ENCODE results near the gene IRX4. TPM values are rescaled to one million over a fixed set of nuclear protein-coding genes. Genes with fewer than 3 reads are reported as not detected.

IRX4 gene
- 16.5 TPM for total RNA-seq (2021; ENCODE audit: unreplicated experiment)
- polyA plus RNA-seq (2012): 8.3 and 9.8 TPM in 2 replicates
- Bru-seq, nascent RNA: percentile 50 among the genes with signal in this experiment
- percentile 51 among the genes with signal in this experiment for BruChase-seq, experiment 1, labeled RNA remaining after a 6-hour chase
- BruChase-seq, experiment 2, labeled RNA remaining after a 2-hour chase: percentile 60 among the genes with signal in this experiment
- long read RNA-seq, transcript IRX4-201 (5 exons, 2,221 nt): major isoform, 5 of 53 reads
- long read RNA-seq, partial matches to known transcripts: 24 of 53 reads
- long read RNA-seq, other reads (novel, unspliced or antisense): 24 of 53 reads

DNA sequence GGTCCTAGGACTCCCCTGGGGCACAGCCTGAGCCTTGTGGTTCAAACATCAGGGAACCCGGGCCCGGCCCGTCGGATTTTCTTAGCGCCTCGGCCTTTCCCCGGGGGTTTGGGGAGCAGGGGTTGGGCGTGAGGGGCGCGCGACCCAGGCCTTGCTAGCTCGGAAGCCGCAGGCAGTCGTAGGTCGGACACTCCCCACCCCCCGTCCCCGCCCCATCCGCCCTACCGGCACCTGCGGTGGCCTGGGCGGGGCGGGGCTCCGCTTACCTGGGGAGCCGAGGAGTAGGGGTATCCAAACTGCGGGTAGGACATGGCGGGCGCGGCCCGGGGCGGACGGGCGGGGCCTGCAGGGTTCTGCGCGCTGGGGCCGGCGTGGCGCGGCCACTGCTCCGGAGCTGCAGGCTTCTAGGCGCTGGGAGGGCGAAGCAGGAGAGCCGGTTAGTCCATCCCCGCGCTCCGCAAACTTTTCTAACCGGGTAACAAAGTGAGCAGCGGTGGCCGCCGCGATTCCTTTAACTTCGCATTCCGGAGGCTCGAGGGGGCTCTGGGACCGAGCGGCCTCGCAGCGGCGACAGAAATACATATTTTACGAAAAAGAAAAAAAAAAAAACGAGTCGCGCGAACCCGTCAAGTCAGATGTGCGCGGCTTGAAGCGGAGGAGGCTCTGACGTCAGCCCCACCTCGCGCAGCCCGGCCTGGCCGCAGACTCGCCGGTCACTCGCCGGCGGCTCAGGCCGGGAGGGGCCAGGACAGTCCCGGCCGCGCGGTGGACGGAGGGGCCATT is at the start of gene IRX4:
TSS of gene IRX4 (minus strand) at position 589 of the 783 bp plus-strand sequence. CDS start at position 311, 278 bp downstream.
- POLR2A ChIA-PET: interaction anchor here (0.7 kb wide), 1 partner anchor 50 kb away, joined by 3 read pairs; no protein-coding TSS in a partner anchor
- TF ChIP-seq, protein P1, sequence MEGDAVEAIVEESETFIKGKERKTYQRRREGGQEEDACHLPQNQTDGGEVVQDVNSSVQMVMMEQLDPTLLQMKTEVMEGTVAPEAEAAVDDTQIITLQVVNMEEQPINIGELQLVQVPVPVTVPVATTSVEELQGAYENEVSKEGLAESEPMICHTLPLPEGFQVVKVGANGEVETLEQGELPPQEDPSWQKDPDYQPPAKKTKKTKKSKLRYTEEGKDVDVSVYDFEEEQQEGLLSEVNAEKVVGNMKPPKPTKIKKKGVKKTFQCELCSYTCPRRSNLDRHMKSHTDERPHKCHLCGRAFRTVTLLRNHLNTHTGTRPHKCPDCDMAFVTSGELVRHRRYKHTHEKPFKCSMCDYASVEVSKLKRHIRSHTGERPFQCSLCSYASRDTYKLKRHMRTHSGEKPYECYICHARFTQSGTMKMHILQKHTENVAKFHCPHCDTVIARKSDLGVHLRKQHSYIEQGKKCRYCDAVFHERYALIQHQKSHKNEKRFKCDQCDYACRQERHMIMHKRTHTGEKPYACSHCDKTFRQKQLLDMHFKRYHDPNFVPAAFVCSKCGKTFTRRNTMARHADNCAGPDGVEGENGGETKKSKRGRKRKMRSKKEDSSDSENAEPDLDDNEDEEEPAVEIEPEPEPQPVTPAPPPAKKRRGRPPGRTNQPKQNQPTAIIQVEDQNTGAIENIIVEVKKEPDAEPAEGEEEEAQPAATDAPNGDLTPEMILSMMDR (IDR thresholded peaks at IDR 0.05 in 2 of 3, conservative IDR thresholded peaks at IDR 0.05 in 1 of 3; ENCODE audit: borderline replicate concordance in 1 of 3, insufficient read depth in 1 of 3, low read depth in 2 of 3, low read length in 2 of 3): no peak
- TF ChIP-seq, protein P2, sequence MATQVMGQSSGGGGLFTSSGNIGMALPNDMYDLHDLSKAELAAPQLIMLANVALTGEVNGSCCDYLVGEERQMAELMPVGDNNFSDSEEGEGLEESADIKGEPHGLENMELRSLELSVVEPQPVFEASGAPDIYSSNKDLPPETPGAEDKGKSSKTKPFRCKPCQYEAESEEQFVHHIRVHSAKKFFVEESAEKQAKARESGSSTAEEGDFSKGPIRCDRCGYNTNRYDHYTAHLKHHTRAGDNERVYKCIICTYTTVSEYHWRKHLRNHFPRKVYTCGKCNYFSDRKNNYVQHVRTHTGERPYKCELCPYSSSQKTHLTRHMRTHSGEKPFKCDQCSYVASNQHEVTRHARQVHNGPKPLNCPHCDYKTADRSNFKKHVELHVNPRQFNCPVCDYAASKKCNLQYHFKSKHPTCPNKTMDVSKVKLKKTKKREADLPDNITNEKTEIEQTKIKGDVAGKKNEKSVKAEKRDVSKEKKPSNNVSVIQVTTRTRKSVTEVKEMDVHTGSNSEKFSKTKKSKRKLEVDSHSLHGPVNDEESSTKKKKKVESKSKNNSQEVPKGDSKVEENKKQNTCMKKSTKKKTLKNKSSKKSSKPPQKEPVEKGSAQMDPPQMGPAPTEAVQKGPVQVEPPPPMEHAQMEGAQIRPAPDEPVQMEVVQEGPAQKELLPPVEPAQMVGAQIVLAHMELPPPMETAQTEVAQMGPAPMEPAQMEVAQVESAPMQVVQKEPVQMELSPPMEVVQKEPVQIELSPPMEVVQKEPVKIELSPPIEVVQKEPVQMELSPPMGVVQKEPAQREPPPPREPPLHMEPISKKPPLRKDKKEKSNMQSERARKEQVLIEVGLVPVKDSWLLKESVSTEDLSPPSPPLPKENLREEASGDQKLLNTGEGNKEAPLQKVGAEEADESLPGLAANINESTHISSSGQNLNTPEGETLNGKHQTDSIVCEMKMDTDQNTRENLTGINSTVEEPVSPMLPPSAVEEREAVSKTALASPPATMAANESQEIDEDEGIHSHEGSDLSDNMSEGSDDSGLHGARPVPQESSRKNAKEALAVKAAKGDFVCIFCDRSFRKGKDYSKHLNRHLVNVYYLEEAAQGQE (IDR thresholded peaks at IDR 0.05; ENCODE audit: low read depth): no peak
- TF ChIP-seq CBX3 (IDR thresholded peaks at IDR 0.05; ENCODE audit: low read depth) (no peak), EZH2phosphoT487 (IDR thresholded peaks at IDR 0.05; ENCODE audit: borderline replicate concordance) (no peak), RAD21 (IDR thresholded peaks at IDR 0.05; ENCODE audit: low read depth) (no peak), POLR2A (IDR thresholded peaks at IDR 0.05; ENCODE audit: borderline replicate concordance, extremely low read depth, insufficient read depth, insufficient read length) (peak; percentile 14), SRF (IDR thresholded peaks at IDR 0.05; ENCODE audit: low read depth) (no peak), CEBPB (IDR thresholded peaks at IDR 0.05; ENCODE audit: low read depth) (no peak), EZH2 (IDR thresholded peaks at IDR 0.05) (no peak), ELF1 (IDR thresholded peaks at IDR 0.05; ENCODE audit: borderline replicate concordance, low read depth) (no peak), SIN3A (IDR thresholded peaks at IDR 0.05; ENCODE audit: low read depth) (no peak), ZNF274 (IDR thresholded peaks at IDR 0.05; ENCODE audit: low read depth, low read length) (no peak), ZFX (IDR thresholded peaks at IDR 0.05) (peak; percentile 75), YY1 (IDR thresholded peaks at IDR 0.05; ENCODE audit: extremely low read depth, insufficient replicate concordance, low read depth, low read length) (peak; percentile 75), JUND (IDR thresholded peaks at IDR 0.05) (no peak)
- TF ChIP-seq, protein P3, sequence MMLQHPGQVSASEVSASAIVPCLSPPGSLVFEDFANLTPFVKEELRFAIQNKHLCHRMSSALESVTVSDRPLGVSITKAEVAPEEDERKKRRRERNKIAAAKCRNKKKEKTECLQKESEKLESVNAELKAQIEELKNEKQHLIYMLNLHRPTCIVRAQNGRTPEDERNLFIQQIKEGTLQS (IDR thresholded peaks at IDR 0.05): no peak
- TF ChIP-seq, protein P4, sequence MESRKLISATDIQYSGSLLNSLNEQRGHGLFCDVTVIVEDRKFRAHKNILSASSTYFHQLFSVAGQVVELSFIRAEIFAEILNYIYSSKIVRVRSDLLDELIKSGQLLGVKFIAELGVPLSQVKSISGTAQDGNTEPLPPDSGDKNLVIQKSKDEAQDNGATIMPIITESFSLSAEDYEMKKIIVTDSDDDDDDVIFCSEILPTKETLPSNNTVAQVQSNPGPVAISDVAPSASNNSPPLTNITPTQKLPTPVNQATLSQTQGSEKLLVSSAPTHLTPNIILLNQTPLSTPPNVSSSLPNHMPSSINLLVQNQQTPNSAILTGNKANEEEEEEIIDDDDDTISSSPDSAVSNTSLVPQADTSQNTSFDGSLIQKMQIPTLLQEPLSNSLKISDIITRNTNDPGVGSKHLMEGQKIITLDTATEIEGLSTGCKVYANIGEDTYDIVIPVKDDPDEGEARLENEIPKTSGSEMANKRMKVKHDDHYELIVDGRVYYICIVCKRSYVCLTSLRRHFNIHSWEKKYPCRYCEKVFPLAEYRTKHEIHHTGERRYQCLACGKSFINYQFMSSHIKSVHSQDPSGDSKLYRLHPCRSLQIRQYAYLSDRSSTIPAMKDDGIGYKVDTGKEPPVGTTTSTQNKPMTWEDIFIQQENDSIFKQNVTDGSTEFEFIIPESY (IDR thresholded peaks at IDR 0.05; ENCODE audit: extremely low read depth, insufficient replicate concordance, low read length): no peak

More for the DNA sequence above, at the start of gene IRX4:
- no peaks in the 10 kb centered on the region for H3K79me2 ChIP-seq (ENCODE audit: insufficient read depth, low read length)
- ATAC-seq: peak; percentile 66
- no peaks in the 10 kb centered on the region for H4K20me1 ChIP-seq (ENCODE audit: insufficient read depth)
- ChIA-PET CTCF (no interaction called here), RAD21 (ENCODE audit: low non-redundant PET in 1 of 2, low total read pairs in 2 of 2, uncharacterized antibody in 2 of 2, unreplicated experiment in 2 of 2) (no interaction called here)
- H2AFZ ChIP-seq (ENCODE audit: low read depth, low read length, poor library complexity, severe bottlenecking): peak within 1 kb of the TSS; percentile 21
- H3K36me3 ChIP-seq (ENCODE audit: control insufficient read depth in 1 of 2, insufficient read depth in 2 of 2, low read length in 2 of 2): no peaks in the 10 kb centered on the region
- peak within 1 kb of the TSS; percentile 62 to 66 for H3K4me3 ChIP-seq (replicated peaks in 1 of 2; ENCODE audit: low read depth in 1 of 2, low read length in 2 of 2)
- peak within 1 kb of the TSS; percentile 97 for H3K27ac ChIP-seq (ENCODE audit: low read depth, low read length)
- H3K4me1 ChIP-seq (ENCODE audit: control insufficient read depth in 1 of 2, insufficient read depth in 2 of 2, low read length in 2 of 2): peaks cover 10 to 26% of the 10 kb centered on the region in 2 experiments
- no peaks in the 10 kb centered on the region for H3K9me3 ChIP-seq (ENCODE audit: control insufficient read depth in 1 of 2, insufficient read depth in 1 of 2, low read depth in 1 of 2, low read length in 2 of 2)
- intact Hi-C loops (cut with micrococcal nuclease): loop anchor here (5.0 to 10.0 kb wide), 2 partner anchors 50 to 132 kb away; no protein-coding TSS in a partner anchor
- BruUV-seq (replicated peaks): no TSS peak
- H3K9ac ChIP-seq (ENCODE audit: low read length): peak within 1 kb of the TSS; percentile 85
- no peaks in the 10 kb centered on the region for H3K9me2 ChIP-seq (ENCODE audit: insufficient read depth)
- H3K4me2 ChIP-seq (ENCODE audit: low read length): peak within 1 kb of the TSS; percentile 98
- DNase-seq (ENCODE audit: low read depth, low spot score): peak; percentile 42
- no peaks in the 10 kb centered on the region for H3K27me3 ChIP-seq (ENCODE audit: insufficient read depth, low read length)

Measured in HCT116 (cell line).